Activated CD4-positive, alpha-beta T cell treated with anti-CD3 and anti-CD28 coated beads, Interleukin-2, amount 10 ng/mL, durations not matched to agents 24 days and 14 days (primary cell): Measurements from ENCODE around the gene MSI2. TPM values are rescaled to one million over a fixed set of nuclear protein-coding genes. Genes with fewer than 3 reads are reported as not detected.

Source experiments
- DNase-seq: peaks from one replicate; pipeline ENCODE4 v3.0.0; 2022
- H3K27ac Mint-ChIP-seq: one replicate; pipeline ENCODE4 v1.8.0; 2022; ENCODE audit warnings: mild to moderate bottlenecking, mixed read lengths
- H3K27me3 Mint-ChIP-seq: one replicate; pipeline ENCODE4 v1.8.0; 2022; ENCODE audit warnings: mixed read lengths
- H3K36me3 Mint-ChIP-seq: one replicate; pipeline ENCODE4 v1.8.0; 2022; ENCODE audit warnings: low read depth, mild to moderate bottlenecking, mixed read lengths
- H3K4me1 Mint-ChIP-seq: one replicate; pipeline ENCODE4 v1.8.0; 2021; ENCODE audit warnings: mixed read lengths
- H3K4me3 Mint-ChIP-seq: one replicate; pipeline ENCODE4 v1.8.0; 2022; ENCODE audit warnings: mild to moderate bottlenecking, moderate library complexity, mixed read lengths
- H3K9me3 Mint-ChIP-seq: one replicate; pipeline ENCODE4 v1.8.0; 2021; ENCODE audit warnings: mixed read lengths
- intact Hi-C: fragments of 100-400 bp; cut with micrococcal nuclease; formaldehyde crosslinking; loops from one replicate; pipeline ENCODE4 v1.15.1; 2023
- total RNA-seq: library from RNA; stranded (reverse); gene quantifications from 2 replicates; pipeline ENCODE4 v1.2.3, GENCODE V29; 2022

MSI2 gene
- total RNA-seq, 1 donor from 2014 or later: 172 TPM

- H3K27ac Mint-ChIP-seq: peak overlapping the region; percentile 17
- peak overlapping the region; percentile 34 for H3K4me3 Mint-ChIP-seq
- intact Hi-C loops: no loop called here
- no peaks in the 10 kb centered on the region for H3K27me3 Mint-ChIP-seq
- peaks cover 29% of the 10 kb centered on the region for H3K4me1 Mint-ChIP-seq
- DNase-seq: no peak
- H3K9me3 Mint-ChIP-seq: no peaks in the 10 kb centered on the region
- H3K36me3 Mint-ChIP-seq: peaks cover 9% of the 10 kb centered on the region
Observed at GRCh38 chr17:57407287-57408070, 151.2 kb downstream of the MSI2 start.

- intact Hi-C loops: no loop called here
- Mint-ChIP-seq H3K9me3 (no peaks in the 10 kb centered on the region), H3K27me3 (no peaks in the 10 kb centered on the region), H3K4me1 (peaks cover 31% of the 10 kb centered on the region), H3K36me3 (peaks cover 9% of the 10 kb centered on the region), H3K4me3 (peak overlapping the region; percentile 39), H3K27ac (peak overlapping the region; percentile 19)
- DNase-seq: peak; percentile 72
Observed at GRCh38 chr17:57408071-57408811, 151.9 kb downstream of the MSI2 start.

DNA sequence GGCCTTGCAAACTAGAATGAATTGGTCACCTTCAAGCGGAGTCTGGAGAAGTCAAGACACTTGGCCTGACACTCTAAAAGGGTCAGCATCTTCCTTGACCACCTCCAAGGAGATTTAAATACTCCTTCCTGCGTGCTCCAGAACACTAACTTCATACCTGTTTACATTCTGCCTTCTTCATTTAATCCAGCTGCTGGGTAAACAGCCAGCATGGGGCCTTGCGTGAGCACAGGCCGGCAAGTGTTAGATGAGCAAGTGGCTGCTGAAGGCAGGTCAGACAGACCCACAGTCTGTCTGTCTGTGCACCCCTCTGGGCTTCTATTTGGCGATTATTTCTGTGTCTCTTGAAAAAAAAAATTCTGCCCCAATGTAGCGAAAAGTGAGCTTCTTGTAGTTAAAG is 153.8 kb downstream of the MSI2 start:
- Mint-ChIP-seq H3K4me1 (peaks cover 33% of the 10 kb centered on the region), H3K27ac (no peak overlapping the region), H3K27me3 (no peaks in the 10 kb centered on the region), H3K4me3 (no peak overlapping the region), H3K9me3 (no peaks in the 10 kb centered on the region), H3K36me3 (peaks cover 11% of the 10 kb centered on the region)
- no peak for DNase-seq
- intact Hi-C loops: no loop called here

- DNase-seq: no peak
- H3K4me3 Mint-ChIP-seq: no peak overlapping the region
- intact Hi-C loops: no loop called here
- no peaks in the 10 kb centered on the region for H3K27me3 Mint-ChIP-seq
- H3K9me3 Mint-ChIP-seq: no peaks in the 10 kb centered on the region
- peaks cover 23% of the 10 kb centered on the region for H3K4me1 Mint-ChIP-seq
- H3K27ac Mint-ChIP-seq: no peak overlapping the region
- peaks cover 14% of the 10 kb centered on the region for H3K36me3 Mint-ChIP-seq
Observed at GRCh38 chr17:57412520-57413096, 156.3 kb downstream of the MSI2 start.

- no peaks in the 10 kb centered on the region for H3K27me3 Mint-ChIP-seq
- DNase-seq: no peak
- H3K4me3 Mint-ChIP-seq: no peak overlapping the region
- H3K4me1 Mint-ChIP-seq: peaks cover 21% of the 10 kb centered on the region
- intact Hi-C loops: no loop called here
- H3K27ac Mint-ChIP-seq: no peak overlapping the region
- peaks cover 14% of the 10 kb centered on the region for H3K36me3 Mint-ChIP-seq
- no peaks in the 10 kb centered on the region for H3K9me3 Mint-ChIP-seq
Observed at GRCh38 chr17:57413848-57414651, 157.7 kb downstream of the MSI2 start.

DNA sequence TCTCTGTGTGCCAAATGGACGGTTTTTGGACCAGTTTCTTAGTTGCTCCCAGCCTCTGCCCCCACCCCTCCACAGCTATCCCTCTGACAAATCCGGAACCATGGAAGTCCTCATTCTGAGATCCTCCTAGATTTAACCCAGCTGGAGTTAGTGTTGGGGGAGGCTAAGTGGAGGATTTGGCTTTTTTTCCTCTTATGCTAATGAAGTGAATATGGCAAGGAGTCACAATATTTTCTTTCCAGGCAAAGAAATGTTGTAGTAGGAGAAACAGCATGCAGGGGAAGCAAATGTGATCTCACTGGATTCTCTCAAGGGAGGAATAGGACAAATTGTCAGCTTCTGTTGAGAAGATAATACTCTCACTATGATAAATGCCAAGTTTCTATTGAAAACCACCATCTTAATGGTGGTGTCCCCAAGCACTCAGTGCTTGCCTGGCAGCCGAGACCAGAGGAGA is 159.5 kb downstream of the MSI2 start:
- peaks cover 18% of the 10 kb centered on the region for H3K4me1 Mint-ChIP-seq
- no peaks in the 10 kb centered on the region for H3K9me3 Mint-ChIP-seq
- H3K36me3 Mint-ChIP-seq: peaks cover 19% of the 10 kb centered on the region
- intact Hi-C loops: no loop called here
- H3K27me3 Mint-ChIP-seq: no peaks in the 10 kb centered on the region
- no peak for DNase-seq
- H3K27ac Mint-ChIP-seq: no peak overlapping the region
- no peak overlapping the region for H3K4me3 Mint-ChIP-seq

DNA sequence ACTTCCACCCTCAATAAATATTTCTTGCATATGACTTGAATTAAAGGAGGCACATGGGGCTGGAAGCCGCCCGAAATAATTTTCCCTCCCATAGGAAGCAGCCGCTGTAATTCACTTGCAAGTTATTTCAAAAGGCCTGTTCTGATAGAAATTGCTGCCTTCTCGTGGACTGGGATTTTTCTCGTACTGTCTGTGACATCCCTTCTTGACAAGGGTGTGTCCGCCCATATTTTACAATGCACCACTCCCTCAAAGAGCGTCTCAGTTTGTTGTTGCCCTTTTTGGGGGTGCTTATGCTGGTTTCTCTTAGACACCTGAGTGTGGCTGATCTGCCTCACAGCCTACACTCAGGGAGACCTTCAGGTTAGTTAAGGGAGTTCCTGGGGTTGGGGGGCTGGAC is 160.0 kb downstream of the MSI2 start:
- Mint-ChIP-seq H3K4me3 (no peak overlapping the region), H3K27ac (no peak overlapping the region), H3K4me1 (peaks cover 18% of the 10 kb centered on the region), H3K27me3 (no peaks in the 10 kb centered on the region), H3K9me3 (no peaks in the 10 kb centered on the region), H3K36me3 (peaks cover 22% of the 10 kb centered on the region)
- intact Hi-C loops: no loop called here
- no peak for DNase-seq

DNA sequence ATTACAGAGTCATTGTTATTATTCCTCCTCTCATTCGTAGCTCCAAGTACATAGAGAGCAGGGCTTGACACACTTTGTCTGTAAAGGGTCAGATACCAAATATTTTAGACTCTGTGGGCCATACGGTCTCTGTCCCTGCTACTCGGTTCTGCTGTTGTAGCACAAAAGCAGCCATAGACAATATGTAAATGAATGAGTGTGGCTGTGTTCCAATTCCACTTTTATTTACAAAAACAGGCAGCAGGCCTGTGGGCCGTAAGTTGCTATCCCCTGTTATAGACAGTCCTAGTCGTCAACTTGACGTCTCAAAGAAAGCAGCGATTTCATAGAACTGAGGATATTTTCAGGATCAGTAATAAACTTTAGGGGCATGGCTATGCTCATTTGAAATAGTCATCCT is 161.6 kb downstream of the MSI2 start:
- Mint-ChIP-seq H3K36me3 (peaks cover 22% of the 10 kb centered on the region), H3K27ac (no peak overlapping the region), H3K9me3 (no peaks in the 10 kb centered on the region), H3K4me3 (no peak overlapping the region), H3K4me1 (peaks cover 18% of the 10 kb centered on the region), H3K27me3 (no peaks in the 10 kb centered on the region)
- intact Hi-C loops: no loop called here
- DNase-seq: no peak

DNA sequence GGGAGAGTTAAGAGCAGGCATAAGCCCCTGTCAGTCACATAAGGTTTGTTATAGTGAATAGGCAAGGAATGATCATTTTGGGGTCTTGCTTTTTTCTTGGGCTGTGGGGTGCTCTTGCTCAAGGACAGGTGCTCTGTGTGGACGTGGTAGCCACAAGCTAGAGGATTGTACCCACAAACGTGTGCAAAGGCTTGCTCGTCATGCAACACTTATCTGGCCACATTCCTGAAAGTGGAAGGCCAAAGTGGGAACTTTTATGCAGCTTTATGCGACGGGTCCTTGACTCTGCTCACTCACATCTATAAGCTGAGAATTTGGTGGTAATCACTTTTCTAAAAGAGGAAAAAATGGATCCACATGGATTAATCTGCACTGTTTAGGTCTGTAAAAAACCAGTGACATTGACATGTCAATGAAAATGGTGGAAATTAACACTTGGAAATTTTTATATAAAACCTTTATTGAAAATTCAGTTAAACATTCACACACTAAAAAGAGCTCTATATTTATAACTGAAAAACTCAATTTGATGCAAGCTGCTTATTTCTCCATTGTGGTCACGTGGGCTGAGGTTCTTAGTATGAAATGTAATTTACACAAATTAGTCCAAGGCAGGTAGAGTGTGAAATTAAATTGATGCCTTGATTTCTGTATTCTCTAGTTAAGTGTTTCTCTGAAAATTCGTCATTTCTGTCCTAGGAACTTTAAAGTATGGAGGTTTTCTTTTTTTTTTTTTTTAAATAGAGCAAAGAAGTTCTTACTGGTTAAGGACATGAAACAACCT is 162.3 kb downstream of the MSI2 start:
- Mint-ChIP-seq H3K27me3 (no peaks in the 10 kb centered on the region), H3K9me3 (no peaks in the 10 kb centered on the region), H3K4me1 (peaks cover 22% of the 10 kb centered on the region), H3K36me3 (peaks cover 25% of the 10 kb centered on the region), H3K4me3 (no peak overlapping the region), H3K27ac (no peak overlapping the region)
- intact Hi-C loops: no loop called here
- DNase-seq: no peak

GRCh38 chr17:57419940-57420550 is 163.7 kb downstream of the MSI2 start:
- peaks cover 30% of the 10 kb centered on the region for H3K4me1 Mint-ChIP-seq

DNA sequence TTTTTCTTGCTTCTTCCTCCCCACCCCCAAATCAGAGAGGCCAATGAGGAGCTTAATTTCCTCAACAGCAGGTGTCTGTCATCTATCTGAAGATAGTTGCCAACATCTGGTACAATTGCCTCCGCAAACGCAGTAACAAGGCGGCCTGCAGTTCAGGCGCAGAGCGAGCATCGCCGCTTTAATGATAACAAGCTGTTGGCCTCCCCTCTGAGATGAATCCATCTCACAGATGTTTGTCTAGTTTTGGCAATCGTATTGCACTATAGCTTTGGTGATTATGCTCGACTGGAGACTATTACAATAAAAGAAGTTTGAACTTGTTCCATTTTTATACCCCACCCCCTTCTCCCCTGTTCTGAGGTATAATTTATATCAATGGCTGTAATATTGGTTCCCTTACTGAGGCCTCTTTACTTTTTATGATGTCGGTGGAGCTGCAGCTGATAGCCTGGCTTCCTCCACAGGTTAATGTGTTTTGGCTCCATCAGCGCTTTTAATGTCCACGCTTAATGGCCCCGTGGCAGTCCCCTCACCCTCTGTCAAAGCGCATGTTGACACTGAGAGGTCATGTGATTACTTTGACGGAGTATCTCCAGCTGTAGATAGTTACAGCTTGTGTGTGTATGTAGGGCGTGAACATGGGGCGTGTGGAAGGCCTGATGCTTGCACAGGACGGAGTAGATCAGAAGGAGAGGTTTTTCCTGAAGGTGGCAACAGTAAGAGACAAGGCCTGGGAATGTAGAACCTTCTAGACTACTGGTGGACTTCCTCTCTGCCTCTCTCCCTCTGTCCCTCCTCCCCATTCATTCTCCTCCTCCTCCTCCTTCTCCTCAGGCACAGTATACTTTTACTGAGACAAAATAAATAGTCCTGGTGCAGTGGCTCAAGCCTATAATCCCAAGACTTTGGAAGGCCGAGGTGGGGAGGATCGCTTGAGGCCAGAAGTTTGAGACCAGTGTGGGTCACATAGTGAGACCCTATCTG is 164.7 kb downstream of the MSI2 start:
- intact Hi-C loops: no loop called here
- Mint-ChIP-seq H3K27me3 (no peaks in the 10 kb centered on the region), H3K36me3 (peaks cover 11% of the 10 kb centered on the region), H3K9me3 (peaks cover 4% of the 10 kb centered on the region), H3K27ac (no peak overlapping the region), H3K4me3 (no peak overlapping the region), H3K4me1 (peaks cover 33% of the 10 kb centered on the region)
- no peak for DNase-seq

More at GRCh38 chr17:57419940-57420550, 163.7 kb downstream of the MSI2 start:
- H3K9me3 Mint-ChIP-seq: no peaks in the 10 kb centered on the region
- DNase-seq: no peak
- no peaks in the 10 kb centered on the region for H3K27me3 Mint-ChIP-seq
- H3K4me3 Mint-ChIP-seq: no peak overlapping the region
- H3K27ac Mint-ChIP-seq: no peak overlapping the region
- intact Hi-C loops: no loop called here
- H3K36me3 Mint-ChIP-seq: peaks cover 17% of the 10 kb centered on the region
